Transverse colon (tissue), 4 donors: ENCODE results near the gene ALPP. TPM values are rescaled to one million over a fixed set of nuclear protein-coding genes. Genes with fewer than 3 reads are reported as not detected.
"Not testable (repeated sequence)": the region's sequence is repeated elsewhere in the genome, so short reads cannot be mapped to it uniquely, and the experiment has no call there.

Source experiments
- DNase-seq: peaks from one replicate; pipeline ENCODE4 v3.0.0-alpha.2; 2019
- H3K27ac ChIP-seq, 4 donors: fragments of 200-600 bp; sonication (generic); 2 replicates each; pipeline ENCODE4 v1.5.1; 2016 to 2018; ENCODE audit warnings: inconsistent platforms in 4 of 4
- H3K27me3 ChIP-seq: fragments of 200-600 bp; sonication (generic); 2 replicates; pipeline ENCODE4 v1.5.1; 2017; ENCODE audit warnings: inconsistent platforms
- H3K36me3 ChIP-seq, 4 donors: fragments of 200-600 bp; sonication (generic); 2 replicates each; pipeline ENCODE4 v1.5.1; 2017 to 2019; ENCODE audit warnings: inconsistent platforms in 4 of 4
- H3K4me1 ChIP-seq, 4 donors: fragments of 200-600 bp; sonication (generic); 2 replicates each; pipeline ENCODE4 v1.5.1; 2017 to 2020; ENCODE audit warnings: inconsistent platforms in 4 of 4
- H3K4me3 ChIP-seq, 4 donors: fragments of 200-600 bp; sonication (generic); 1 replicate in 1 of 4; 2 replicates in 3 of 4; pipeline versions ENCODE4 v1.5.1 to v1.6.1; 2017 to 2019; ENCODE audit warnings: inconsistent platforms in 4 of 4
- H3K9me3 ChIP-seq, 2 donors: fragments of 200-600 bp; sonication (generic); 2 replicates each; pipeline ENCODE4 v1.5.1; 2017 to 2019; ENCODE audit warnings: inconsistent platforms in 2 of 2
- CTCF ChIP-seq, 5 experiments: fragments of 200-600 bp in 3 of 5; fragments of 450-650 bp in 2 of 5; sonication (generic) in 3 of 5; IDR thresholded peaks; 1 replicate in 2 of 5; 2 replicates in 3 of 5; pipeline ENCODE4 v1.5.1; 2016 to 2017; ENCODE audit warnings: antibody characterized with exemption in 5 of 5, inconsistent platforms in 3 of 5, mild to moderate bottlenecking in 2 of 5, moderate library complexity in 1 of 5
- EP300 ChIP-seq: sonication (generic); formaldehyde crosslinking; IDR thresholded peaks from one replicate; pipeline ENCODE4 v1.6.1; 2017; ENCODE audit warnings: antibody characterized with exemption, low read depth
- POLR2A ChIP-seq: fragments of 450-650 bp; IDR thresholded peaks from one replicate; pipeline ENCODE4 v1.6.1; 2016; ENCODE audit warnings: antibody characterized with exemption, mild to moderate bottlenecking, moderate library complexity
- POLR2AphosphoS5 ChIP-seq, 3 donors: sonication (generic); formaldehyde crosslinking; IDR thresholded peaks; one replicate each; pipeline ENCODE4 v1.6.1; 2016; ENCODE audit warnings: antibody characterized with exemption in 3 of 3
- WGBS, 2 donors: methylation state at CpG; one replicate each; pipeline ENCODE4 v1.1.5; 2018; ENCODE audit warnings: low coverage in 1 of 2; 5-methylcytosine and 5-hydroxymethylcytosine counted together
- in situ Hi-C, 4 donors: fragments of 200-750 bp; cut with MboI; loops; one replicate each; pipeline versions ENCODE4 v1.15.0 to v1.15.1; 2017; ENCODE audit warnings: low sequenced_read_pairs in 3 of 4, low pct_ligation_motif_present in 1 of 4, low pct_unique_long_range_greater_than_20kb in 1 of 4
- intact Hi-C: fragments of 100-400 bp; cut with DNase I; formaldehyde crosslinking; loops from one replicate; pipeline ENCODE4 v1.15.1; 2023; ENCODE audit warnings: low total_unique reads
- total RNA-seq, 4 donors: library from RNA; depleted of rRNA; stranded (reverse); fragments of >200 nt; gene quantifications; one replicate each; pipeline ENCODE4 v1.1.0, GENCODE V29; 2016

The ALPP gene
- total RNA-seq, 4 donors from 2014 or later: not detected

- Histone ChIP-seq H3K9me3 (no peaks in the 10 kb centered on the region), H3K27ac (no peak overlapping the region), H3K27me3 (peaks cover 63% of the 10 kb centered on the region), H3K36me3 (no peaks in the 10 kb centered on the region), H3K4me3 (no peak overlapping the region), H3K4me1 (peaks cover 0 to 5% (median 0%) of the 10 kb centered on the region in 4 donors)
- TF ChIP-seq CTCF (IDR thresholded peaks at IDR 0.05) (no peak), POLR2AphosphoS5 (IDR thresholded peaks at IDR 0.05) (no peak), POLR2A (no peak), EP300 (no peak)
- intact Hi-C loops: no loop called here
- WGBS, 2 donors: 57 to 63% methylated on average over 5 to 18 of the region's 18 CpGs
- in situ Hi-C loops: no loop called here
- no peak for DNase-seq
Observed at GRCh38 chr2:232382331-232383225, 4.0 kb downstream of the ALPP start.

GRCh38 chr2:232384466-232384865 lies 5.9 kb downstream of the ALPP start:
- no peak overlapping the region for H3K4me3 ChIP-seq
- no peaks in the 10 kb centered on the region for H3K36me3 ChIP-seq
- intact Hi-C loops: no loop called here
- no peak for DNase-seq
- TF ChIP-seq POLR2AphosphoS5 (IDR thresholded peaks at IDR 0.05) (no peak), POLR2A (no peak), EP300 (no peak), CTCF (IDR thresholded peaks at IDR 0.05) (no peak)
- peaks cover 82% of the 10 kb centered on the region for H3K27me3 ChIP-seq
- peaks cover 0 to 5% (median 0%) of the 10 kb centered on the region in 4 donors for H3K4me1 ChIP-seq
- no peak overlapping the region for H3K27ac ChIP-seq
- in situ Hi-C loops: no loop called here
- WGBS, 2 donors: 86% methylated on average over 1 of the region's 1 CpG; no CpG with 5 or more reads in 1 of the 2 donors
- H3K9me3 ChIP-seq: no peaks in the 10 kb centered on the region

- H3K27me3 ChIP-seq: peaks cover 88% of the 10 kb centered on the region
- not testable (repeated sequence) for DNase-seq
Observed at GRCh38 chr2:232385058-232385457, 6.5 kb downstream of the ALPP start.

GRCh38 chr2:232385660-232386489 lies 7.3 kb downstream of the ALPP start:
- TF ChIP-seq EP300 (no peak), POLR2A (no peak), CTCF (IDR thresholded peaks at IDR 0.05) (no peak), POLR2AphosphoS5 (IDR thresholded peaks at IDR 0.05) (no peak)
- H3K9me3 ChIP-seq: no peaks in the 10 kb centered on the region
- intact Hi-C loops: no loop called here
- peaks cover 96% of the 10 kb centered on the region for H3K27me3 ChIP-seq
- no peak overlapping the region for H3K27ac ChIP-seq
- no peak overlapping the region for H3K4me3 ChIP-seq
- H3K36me3 ChIP-seq: no peaks in the 10 kb centered on the region
- no peak for DNase-seq
- peaks cover 0 to 5% (median 0%) of the 10 kb centered on the region in 4 donors for H3K4me1 ChIP-seq
- WGBS, 2 donors: 13 to 20% methylated on average over 6 to 24 of the region's 24 CpGs
- in situ Hi-C loops: no loop called here

More at GRCh38 chr2:232385058-232385457, 6.5 kb downstream of the ALPP start:
- H3K9me3 ChIP-seq, H3K4me3 ChIP-seq, H3K27ac ChIP-seq, in situ Hi-C loops, H3K4me1 ChIP-seq, H3K36me3 ChIP-seq, intact Hi-C loops: not testable (repeated sequence)
